HG03442 (cell line): Measurements from ENCODE around the gene HSD11B2.

Experiments used
- ATAC-seq: cut with Tn5 transposase; IDR thresholded peaks from one replicate; pipeline ENCODE4 v1.9.1; 2021; ENCODE audit warnings: mild to moderate bottlenecking, moderate library complexity; ENCODE audit not compliant: unreplicated experiment

Gene HSD11B2

DNA sequence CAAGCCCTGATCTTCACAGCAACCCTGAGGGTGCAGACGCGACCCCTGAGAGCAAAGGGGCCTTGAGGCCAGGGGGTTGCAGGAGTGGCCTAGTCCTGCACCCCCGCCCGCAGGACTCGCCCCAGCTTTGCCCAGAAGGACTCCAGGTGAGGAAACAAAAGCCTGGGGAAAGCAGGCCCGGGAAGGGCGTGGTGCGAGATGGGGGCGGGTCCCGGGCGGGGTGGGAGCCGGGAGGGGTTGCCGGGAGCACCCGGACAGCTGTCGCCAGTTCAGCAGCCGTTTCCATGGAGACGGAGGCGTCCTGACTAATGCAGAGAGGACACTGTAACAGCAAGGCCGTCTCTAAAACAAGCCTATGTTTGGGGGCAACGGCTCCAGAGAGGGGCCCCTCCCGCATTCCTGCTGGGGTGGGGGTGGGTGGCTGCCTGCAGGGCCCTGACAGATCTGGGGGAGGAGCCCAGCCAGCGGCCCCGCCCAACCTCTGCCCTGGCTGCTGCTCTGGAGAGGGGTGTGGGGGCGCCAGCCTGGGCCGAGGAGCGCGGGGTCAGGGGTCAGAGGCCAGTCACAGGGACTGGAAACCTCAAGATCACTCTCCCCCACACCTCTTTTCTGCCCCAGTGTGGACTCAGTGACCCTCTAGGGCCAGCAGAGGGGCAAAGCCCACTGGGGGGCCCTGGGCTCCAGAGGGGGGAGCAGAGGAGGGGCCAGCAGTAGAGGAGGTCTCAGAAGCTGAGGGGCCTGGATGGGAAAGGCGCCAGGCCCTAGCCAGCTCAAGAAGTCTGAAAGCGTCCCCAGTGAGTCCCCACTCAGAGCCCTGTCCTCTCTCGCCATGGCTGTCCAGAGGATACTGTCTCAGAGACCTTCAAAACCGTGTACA lies 34.5 kb upstream of the HSD11B2 start:
- no peak for ATAC-seq

DNA sequence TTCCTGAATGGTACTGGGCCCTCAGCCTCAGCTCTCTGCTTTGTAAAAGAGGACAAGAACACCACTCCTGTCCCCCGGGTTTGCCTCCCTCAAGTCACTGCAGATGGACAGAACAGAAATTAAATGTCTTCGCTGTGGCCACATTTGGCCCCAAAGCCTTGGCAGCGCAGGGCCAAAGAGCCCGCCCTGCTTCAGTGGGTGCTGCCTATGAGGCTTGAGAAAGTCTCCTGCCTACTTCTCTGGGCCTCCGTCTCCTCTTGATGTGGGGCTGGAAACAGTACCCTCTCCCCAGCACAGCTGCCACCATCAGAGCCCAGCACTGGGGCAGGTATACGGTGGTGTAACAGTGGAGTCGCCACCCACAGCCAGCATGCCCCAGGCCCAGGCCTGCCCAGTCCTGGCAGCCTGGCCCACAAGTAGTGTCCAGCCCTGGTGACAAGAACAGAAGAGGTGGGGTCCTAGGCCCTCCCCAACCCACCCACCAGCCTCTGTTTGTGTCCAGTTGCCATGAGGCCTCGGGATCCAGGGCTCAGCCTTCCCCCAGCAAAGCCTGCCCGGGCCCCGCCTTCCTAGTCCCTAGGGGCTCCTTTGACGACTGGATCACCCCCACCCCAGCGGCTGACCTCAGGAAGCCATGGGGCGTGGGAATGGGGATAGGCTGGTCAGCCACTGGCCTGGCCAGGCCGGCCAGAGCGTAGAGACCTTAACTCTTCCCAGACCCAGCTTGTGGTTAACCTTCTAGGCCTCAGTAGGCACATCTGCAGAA lies 33.7 kb upstream of the HSD11B2 start:
- no peak for ATAC-seq

- ATAC-seq = no peak
These were observed 32.9 kb upstream of the HSD11B2 start for GRCh38 chr16:67397812-67398545.

DNA sequence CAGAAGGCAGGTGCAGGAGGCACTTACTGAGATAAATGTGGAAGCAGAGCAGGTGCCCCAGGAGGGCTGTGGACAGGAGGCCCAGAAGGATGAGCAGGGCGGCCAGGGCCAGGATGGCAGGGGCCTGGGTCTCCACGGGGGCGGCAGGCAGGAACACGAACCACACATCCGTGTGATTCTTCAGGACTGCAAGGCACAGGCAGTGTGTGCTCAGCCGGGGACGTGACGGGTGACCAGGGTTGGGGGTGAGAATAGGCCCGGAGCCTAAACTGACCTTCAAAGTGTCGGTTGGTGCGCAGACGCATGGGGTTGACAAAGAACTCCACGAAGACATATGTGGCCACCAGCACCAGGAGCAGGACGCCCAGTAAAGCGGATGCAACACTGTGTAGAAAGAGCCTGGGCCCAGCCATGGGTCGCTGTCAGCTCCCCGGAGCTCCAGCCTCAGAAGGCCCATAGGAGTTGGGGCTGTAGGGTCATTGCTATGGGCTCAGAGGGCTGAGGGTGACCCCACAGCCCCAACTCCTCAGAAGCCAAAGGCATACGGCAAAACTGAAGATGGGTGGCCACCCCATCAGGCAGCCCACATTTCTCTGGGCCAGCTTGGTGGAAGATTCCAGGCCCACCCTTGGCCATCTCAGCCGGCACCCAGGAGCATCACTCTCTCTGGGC lies 32.2 kb upstream of the HSD11B2 start:
- ATAC-seq = no peak

DNA sequence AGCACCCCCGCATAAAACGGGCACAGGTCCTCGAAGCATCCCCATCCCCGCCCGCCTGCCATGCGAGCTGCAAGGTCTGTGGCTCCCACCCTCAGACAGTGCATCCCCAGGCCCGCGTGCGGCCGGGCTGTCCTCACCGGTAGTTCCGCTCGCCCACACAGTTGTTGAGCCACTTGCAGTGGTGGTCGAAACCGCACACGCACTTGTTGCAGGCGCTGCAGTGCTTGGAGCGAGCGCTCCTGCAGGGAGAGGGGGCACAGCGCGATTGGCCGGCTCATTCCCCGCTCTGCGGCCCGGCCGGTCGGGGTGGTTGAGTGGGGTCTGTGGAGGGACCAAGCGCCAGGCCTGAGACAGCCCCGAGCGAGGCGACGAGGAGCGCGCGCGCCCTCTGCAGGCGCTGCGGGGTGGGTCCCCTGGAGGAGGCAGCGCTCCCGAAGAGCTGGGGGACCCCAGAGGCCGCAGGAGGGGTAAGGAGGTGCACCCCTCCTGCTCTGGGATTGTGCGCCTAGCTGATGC lies 31.6 kb upstream of the HSD11B2 start:
- no peak for ATAC-seq

GRCh38 chr16:67399749-67400704 lies 30.9 kb upstream of the HSD11B2 start:
- ATAC-seq = no peak

- no peak for ATAC-seq
These were observed 30.0 kb upstream of the HSD11B2 start for GRCh38 chr16:67400901-67401300.

- no peak for ATAC-seq
These were observed 26.9 kb upstream of the HSD11B2 start for GRCh38 chr16:67403976-67404555.

- no peak for ATAC-seq
These were observed 26.1 kb upstream of the HSD11B2 start for GRCh38 chr16:67404740-67405226.

DNA sequence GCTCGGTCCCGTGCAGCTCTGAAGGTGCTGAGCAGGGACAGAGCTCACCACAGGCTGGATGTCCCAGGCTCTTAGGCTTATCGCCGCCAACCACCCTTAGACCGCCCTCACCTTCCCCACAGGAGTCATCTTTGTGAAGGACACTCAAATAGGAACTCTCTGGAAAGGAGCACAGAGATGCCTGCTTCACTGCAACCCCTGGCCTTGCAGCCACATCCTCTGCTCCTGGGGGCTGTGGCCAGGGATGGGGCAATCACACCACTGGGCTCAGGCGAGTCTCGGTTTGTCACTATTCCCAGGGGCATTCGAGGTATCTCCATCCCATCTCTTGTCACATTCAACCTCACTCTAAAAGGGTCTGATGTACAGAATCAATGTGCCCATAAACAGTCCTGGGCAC lies 25.6 kb upstream of the HSD11B2 start:
- no peak for ATAC-seq

GRCh38 chr16:67406111-67406971 lies 24.6 kb upstream of the HSD11B2 start:
- ATAC-seq = no peak

GRCh38 chr16:67407176-67407787 lies 23.6 kb upstream of the HSD11B2 start:
- no peak for ATAC-seq

DNA sequence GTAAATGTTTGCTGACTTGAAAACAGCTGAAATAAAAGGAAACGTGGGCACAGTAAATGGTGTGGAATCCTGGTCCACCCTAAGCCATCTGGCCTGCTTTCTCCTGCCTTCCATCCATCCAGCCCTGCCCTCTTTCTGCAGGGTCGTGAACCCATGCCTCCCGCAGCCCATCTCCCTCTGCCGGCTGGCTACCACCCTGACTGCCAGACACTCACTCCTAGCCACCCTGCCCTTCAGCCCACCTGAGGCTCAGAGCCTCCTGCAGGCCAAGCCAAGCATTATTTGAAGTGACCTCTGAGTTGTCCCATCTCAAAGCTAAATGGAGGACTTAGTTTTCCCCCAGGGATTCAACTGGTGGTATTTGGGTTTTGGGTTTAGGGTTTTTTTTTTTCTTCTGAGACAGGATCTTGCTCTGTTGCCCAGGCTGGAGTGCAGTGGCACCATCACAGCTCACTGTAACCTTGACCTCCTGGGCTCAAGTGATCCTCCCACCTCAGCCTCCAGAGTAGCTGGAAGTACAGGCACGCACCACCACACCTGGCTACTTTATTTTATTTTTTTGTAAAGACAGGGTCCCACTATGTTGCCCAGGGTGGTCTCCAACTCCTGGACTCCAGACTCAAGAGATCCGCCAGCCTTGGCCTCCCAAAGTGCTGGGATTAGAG lies 23.0 kb upstream of the HSD11B2 start:
- ATAC-seq = no peak

GRCh38 chr16:67409631-67410030 lies 21.3 kb upstream of the HSD11B2 start:
- no peak for ATAC-seq

- no peak for ATAC-seq
These were observed 19.6 kb upstream of the HSD11B2 start for GRCh38 chr16:67411339-67411738.

DNA sequence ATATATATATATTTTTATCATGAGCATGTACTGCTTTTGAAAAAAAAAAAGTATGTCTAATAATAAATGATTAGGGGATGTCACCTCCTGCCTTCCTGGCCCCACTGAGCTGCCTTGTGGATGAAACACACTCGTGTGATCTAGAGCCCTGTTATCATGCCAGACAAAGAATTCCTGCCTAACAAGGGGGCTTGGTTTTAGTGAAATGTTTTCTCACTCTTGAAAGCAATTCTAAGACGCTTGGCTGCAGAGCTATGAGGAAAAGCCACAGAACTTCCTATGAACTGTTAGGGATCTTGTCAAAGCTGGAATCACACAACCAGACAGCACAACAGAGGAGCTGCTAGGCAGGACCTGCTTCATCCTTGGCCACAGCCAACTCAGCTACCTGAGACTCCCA lies 18.6 kb upstream of the HSD11B2 start:
- ATAC-seq = no peak
